Anterior cingulate cortex (tissue), 58 donors: ENCODE data around the gene PCDH9.

Experiments used
- DNase-seq, 58 donors: peaks; one replicate each; lab custom pipeline; 2025; lab: John Stamatoyannopoulos, UW

The PCDH9 gene

GRCh38 chr13:67167420-67167819, 62.7 kb downstream of the PCDH9 start:
- no peak for DNase-seq

- DNase-seq = no peak
Measured at GRCh38 chr13:67161176-67161575, 69.0 kb downstream of the PCDH9 start.

GRCh38 chr13:67158903-67159302, 71.2 kb downstream of the PCDH9 start:
- DNase-seq = no peak

- peak in 5 of 58 donors; percentile 6 to 50 (median 28) for DNase-seq
Measured at GRCh38 chr13:67156723-67157060, 73.4 kb downstream of the PCDH9 start.

- peak in 12 of 58 donors; percentile 8 to 65 (median 35) for DNase-seq
Measured at GRCh38 chr13:67155898-67156722, 74.0 kb downstream of the PCDH9 start.

GRCh38 chr13:67152085-67152484, 78.1 kb downstream of the PCDH9 start:
- DNase-seq = peak in 1 of 58 donors; percentile 20

- no peak for DNase-seq
Measured at GRCh38 chr13:67151652-67152051, 78.5 kb downstream of the PCDH9 start.

- DNase-seq = no peak
Measured at GRCh38 chr13:67150608-67151007, 79.5 kb downstream of the PCDH9 start.

- DNase-seq = no peak
Measured at GRCh38 chr13:67148161-67148571, 82.0 kb downstream of the PCDH9 start.

- no peak for DNase-seq
Measured at GRCh38 chr13:67147342-67148133, 82.6 kb downstream of the PCDH9 start.

- peak in 1 of 58 donors; percentile 44 for DNase-seq
Measured at GRCh38 chr13:67146523-67147130, 83.5 kb downstream of the PCDH9 start.

GRCh38 chr13:67145950-67146349, 84.2 kb downstream of the PCDH9 start:
- no peak for DNase-seq

- no peak for DNase-seq
Measured at GRCh38 chr13:67143544-67144115, 86.5 kb downstream of the PCDH9 start.

- DNase-seq = no peak
Measured at GRCh38 chr13:67140006-67140405, 90.1 kb downstream of the PCDH9 start.

GRCh38 chr13:67139551-67139950, 90.6 kb downstream of the PCDH9 start:
- DNase-seq = no peak

GRCh38 chr13:67138970-67139369, 91.2 kb downstream of the PCDH9 start:
- no peak for DNase-seq

GRCh38 chr13:67137044-67137735, 92.9 kb downstream of the PCDH9 start:
- no peak for DNase-seq

GRCh38 chr13:67136157-67136556, 94.0 kb downstream of the PCDH9 start:
- no peak for DNase-seq

- no peak for DNase-seq
Measured at GRCh38 chr13:67135356-67135755, 94.8 kb downstream of the PCDH9 start.

GRCh38 chr13:67134417-67135129, 95.6 kb downstream of the PCDH9 start:
- peak in 1 of 58 donors; percentile 14 for DNase-seq
